ENCODE measurements around the gene PPP1R13L.

PPP1R13L gene

DNA sequence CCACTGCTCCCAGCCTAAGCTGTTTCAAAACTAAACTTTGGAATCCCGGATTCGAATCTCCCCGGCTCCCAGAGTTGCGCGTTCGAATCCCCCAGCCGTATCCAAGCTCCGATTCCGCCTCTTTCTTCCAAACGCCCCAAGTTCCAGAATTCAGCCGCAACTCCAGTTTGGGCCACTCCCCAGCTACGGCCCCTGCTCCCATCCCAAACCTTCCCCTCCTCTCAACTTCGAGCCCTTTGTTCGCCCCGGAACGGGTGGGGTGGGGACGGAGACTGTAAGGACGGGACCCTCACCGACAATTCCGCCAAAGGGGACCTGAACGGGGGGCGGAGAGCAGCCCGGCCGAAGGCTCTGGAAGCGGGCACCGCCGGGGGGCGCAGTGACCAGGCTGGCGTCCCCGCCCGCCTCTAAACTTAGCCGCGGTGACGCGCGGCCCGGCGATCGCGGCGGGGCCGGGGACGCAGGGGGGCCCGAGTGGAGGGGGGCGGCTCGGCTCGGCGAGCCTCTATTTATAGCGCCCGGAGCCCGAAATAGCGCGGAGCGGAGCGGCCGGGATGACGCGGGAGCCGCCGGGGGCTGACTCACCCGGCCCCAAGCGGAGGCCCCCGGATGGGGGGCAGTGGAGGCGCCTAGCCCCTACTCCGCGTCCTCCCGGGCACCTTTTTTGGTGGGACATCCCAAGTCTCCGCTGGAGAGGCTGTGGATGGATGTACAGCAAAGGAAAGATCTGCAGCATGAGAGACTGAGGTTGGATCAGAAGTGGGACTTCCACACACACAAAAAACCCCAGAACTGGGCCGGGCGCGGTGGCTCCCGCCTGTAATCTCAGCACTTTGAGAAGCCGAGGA lies 23.7 kb upstream of the PPP1R13L start:
- TF ChIP-seq, protein P1, sequence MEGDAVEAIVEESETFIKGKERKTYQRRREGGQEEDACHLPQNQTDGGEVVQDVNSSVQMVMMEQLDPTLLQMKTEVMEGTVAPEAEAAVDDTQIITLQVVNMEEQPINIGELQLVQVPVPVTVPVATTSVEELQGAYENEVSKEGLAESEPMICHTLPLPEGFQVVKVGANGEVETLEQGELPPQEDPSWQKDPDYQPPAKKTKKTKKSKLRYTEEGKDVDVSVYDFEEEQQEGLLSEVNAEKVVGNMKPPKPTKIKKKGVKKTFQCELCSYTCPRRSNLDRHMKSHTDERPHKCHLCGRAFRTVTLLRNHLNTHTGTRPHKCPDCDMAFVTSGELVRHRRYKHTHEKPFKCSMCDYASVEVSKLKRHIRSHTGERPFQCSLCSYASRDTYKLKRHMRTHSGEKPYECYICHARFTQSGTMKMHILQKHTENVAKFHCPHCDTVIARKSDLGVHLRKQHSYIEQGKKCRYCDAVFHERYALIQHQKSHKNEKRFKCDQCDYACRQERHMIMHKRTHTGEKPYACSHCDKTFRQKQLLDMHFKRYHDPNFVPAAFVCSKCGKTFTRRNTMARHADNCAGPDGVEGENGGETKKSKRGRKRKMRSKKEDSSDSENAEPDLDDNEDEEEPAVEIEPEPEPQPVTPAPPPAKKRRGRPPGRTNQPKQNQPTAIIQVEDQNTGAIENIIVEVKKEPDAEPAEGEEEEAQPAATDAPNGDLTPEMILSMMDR (IDR thresholded peaks at IDR 0.05; ENCODE audit: low read depth, low read length): peak; percentile 43; the same call in 1 of the 2 replicates
- peak overlapping the region; percentile 59 for H3K4me3 ChIP-seq (ENCODE audit: low read depth, low read length)

DNA sequence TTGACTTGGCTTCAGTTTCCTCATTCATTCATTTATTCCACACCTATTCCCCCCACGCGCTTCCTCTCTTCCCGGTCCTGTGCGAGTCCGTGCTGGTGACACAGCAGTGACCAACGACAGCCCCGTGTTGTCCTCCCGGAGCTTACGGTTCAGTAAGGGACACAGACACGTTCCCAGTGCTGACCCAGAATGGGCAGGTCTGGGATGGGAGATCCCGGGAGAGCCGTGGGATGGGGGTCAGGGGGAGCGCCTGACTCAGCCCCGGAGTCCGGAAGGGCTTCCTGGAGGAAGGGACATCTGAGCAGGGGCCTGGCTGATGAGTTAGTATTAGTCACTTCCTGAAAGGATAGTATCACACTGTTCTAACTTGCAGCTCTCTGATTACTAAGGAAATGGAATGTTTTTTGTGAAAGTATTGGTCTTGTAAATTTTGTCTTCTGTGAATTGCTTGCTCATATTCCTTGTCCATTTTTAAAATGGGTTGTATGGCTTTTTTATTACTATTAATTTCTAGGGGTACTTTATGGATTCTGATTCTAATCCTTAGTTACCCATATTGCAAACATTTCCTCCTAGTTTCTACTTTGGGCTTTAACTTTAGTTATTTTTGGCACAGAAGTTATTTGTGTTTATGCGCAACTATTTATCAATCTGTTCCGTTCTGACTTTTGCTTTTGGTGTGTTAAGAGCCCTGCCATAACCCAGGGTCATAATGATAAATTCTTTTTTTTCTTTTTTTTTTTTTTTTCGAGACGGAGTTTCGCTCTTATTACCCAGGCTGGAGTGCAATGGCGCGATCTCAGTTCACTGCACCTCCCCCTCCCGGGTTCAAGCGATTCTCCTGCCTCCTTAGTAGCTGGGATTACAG lies 19.6 kb upstream of the PPP1R13L start:
- peak overlapping the region; percentile 81 for H3K4me3 ChIP-seq (ENCODE audit: low read depth, low read length)

DNA sequence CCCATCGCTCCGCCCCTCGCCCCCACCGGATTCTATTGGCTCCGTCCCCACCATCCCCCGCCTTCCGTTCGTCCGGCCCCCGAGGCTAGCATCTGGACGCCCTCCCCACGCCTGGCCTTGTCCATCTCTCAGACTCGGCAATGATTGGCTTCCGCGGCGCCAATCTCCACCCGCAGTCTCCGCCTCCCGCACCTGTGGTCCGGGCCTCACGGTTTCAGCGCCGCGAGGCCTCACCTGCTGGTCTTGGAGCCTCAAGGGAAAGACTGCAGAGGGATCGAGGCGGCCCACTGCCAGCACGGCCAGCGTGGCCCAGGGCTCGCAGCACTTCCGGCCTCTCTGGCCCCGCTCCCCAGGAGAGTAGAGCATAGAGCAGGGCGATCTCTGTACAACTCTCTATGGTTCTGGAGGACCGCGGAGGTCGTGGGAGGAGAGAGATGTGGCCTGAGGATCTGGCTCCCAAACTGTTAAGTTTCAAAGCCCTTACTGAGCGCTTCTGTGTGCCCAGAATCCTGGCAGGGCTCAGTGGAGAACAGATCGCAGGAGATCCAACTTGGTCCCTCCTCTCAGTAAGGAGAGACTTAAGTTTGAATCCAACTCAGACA lies 18.8 kb upstream of the PPP1R13L start, which contains the start of gene ERCC1:
ERCC1 (minus strand) TSS at position 329 of the 602 bp plus-strand sequence. CDS start 543 bp downstream, outside the sequence.
- H3K4me3 ChIP-seq (ENCODE audit: low read depth, low read length): peak within 1 kb of the TSS; percentile 81
- TF ChIP-seq, protein P1 (IDR thresholded peaks at IDR 0.05; ENCODE audit: low read depth, low read length): no peak

More for the DNA sequence above, 19.6 kb upstream of the PPP1R13L start:
- TF ChIP-seq, protein P1 (IDR thresholded peaks at IDR 0.05; ENCODE audit: low read depth, low read length): no peak

DNA sequence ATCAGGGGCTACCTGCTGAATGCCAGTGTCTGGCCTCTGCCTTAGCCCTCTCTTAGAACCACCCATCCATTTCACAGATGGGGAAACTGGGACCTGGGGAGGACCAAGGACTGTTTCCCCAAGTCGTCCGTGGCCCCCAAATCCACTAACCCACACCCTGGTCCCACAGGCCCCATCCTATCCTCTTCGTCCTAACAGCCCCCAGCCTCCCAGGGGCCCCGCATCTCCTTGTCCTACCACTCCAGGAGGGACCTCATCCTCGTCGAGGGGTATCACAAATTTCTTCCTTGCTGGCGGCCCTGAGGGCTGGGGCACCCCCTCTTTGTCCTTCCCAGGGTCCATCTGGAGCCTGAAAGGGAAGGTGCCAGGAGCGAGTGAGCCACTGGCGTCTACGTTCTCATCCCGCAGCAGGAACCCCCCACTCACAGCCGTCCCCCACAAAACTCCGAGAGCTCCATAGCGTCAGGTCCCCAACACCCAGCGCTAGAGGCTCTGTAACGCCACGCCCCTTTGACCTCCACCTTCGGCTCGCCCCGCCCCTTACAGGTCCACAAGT lies 18.2 kb upstream of the PPP1R13L start:
- TF ChIP-seq, protein P1 (IDR thresholded peaks at IDR 0.05; ENCODE audit: low read depth, low read length): no peak
- H3K4me3 ChIP-seq (ENCODE audit: low read depth, low read length): peak overlapping the region; percentile 81

DNA sequence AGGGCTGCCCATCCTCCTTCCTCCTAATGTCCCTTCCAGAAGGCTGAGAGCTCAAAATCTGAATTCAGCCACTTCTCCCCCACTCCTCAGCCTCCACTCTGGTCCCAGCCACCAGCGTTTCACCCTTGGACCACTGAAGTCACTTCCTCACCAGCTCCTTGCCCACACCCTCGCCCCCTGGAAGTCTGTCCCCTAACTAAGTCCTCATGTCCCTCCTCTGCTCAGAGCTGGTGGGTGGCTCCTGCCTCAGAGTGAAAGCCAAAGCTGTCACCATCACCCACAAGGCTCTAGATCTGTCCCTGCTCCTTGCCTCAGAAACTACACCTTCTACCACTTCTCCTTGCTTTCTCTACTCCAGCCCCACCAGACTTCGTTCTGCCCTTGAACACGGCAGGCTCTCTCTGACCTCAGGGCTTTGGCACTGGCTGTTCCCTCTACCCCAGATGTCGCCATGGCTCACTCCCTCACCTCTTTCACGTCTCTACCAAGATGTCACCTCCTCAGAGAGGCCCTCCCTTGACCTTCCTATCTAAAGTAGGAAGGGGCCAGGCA lies 17.2 kb upstream of the PPP1R13L start:
- TF ChIP-seq, protein P1 (IDR thresholded peaks at IDR 0.05; ENCODE audit: low read depth, low read length): no peak
- H3K4me3 ChIP-seq (ENCODE audit: low read depth, low read length): no peak overlapping the region

DNA sequence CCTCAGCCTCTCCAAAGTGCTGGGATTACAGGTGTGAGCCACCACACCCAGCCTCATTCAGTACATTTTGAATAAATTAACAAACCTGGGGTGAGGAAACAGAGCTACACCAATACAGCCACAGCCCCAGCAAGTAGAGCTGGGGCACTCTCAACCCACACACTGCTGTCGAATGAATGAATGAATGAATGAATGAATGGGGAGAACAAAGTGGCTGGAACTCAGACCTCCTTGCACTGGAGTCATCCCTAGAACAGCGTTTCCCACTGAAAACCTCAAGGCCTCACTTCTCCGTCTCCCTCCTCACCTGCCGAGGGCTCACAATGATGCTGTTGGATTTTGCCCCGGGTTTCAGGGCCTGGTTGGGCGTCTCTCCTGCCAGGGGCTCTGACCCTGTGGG lies 16.0 kb upstream of the PPP1R13L start:
- H3K4me3 ChIP-seq (ENCODE audit: low read depth, low read length): no peak overlapping the region
- TF ChIP-seq, protein P1 (IDR thresholded peaks at IDR 0.05; ENCODE audit: low read depth, low read length): no peak
